Measurements from ENCODE around the gene KIRREL1.
"Not testable (repeated sequence)": the region's sequence is repeated elsewhere in the genome, so short reads cannot be mapped to it uniquely, and the experiment has no call there.

The KIRREL1 gene

DNA sequence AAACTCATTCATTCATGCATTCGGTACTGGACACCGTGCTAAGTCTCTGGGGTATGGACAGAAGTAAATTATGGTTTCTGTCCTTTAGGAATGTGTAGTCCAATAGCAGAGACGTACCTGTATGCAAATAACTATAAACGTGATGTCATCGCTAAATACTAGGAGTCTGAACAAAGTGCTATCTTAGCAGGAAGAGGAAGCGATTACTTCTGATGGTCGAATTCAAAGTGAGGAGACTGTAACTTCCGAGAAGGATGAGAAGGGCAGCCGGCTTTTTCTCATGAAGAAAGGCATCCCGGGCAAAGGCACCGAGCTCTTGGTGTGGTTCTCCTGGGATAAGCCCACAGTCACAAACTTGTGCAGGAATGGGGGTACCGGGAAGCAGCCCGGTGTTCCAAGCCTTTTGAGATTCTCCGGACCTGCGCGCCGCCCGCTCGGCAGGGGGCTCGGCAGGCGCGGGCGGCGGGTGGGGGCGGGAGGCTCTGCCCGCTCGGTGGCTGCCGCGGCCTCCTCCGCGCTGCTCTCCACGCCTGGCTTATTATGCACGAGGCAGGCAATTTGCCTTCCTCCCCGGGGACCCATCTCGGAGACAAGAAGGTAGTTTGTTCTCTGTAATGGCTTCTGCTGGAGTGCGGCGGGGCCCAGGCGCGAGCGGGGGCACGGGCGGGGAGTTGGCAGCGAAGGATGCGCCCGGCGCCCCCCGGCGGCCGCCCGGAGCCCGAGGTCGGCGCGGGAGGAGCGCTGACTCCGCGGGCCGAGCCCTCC lies 119.7 kb downstream of the KIRREL1 start:
- peak; percentile 62 for DNase-seq

GRCh38 chr1:158113759-158114127 lies 120.3 kb downstream of the KIRREL1 start:
- DNase-seq, result no peak

DNA sequence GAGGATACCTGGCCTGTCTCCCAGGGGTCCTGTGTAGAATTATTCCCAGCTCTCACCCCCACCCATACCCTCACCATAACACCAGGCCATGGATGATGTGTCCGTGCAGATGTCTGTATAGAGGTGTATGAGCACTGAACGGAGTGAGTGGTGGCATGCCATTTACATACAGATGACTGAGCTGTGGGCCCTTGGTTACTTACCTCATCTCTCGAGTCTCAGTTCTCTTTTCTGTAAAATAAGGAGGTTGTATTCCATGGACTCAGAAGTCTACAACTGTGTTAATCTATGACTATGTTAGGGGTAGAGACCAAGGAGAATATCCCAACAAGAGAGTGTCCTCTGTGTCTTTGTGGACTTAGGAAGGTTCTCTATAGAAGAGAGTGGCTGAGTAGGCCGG lies 121.7 kb downstream of the KIRREL1 start:
- no peak for DNase-seq

- DNase-seq, result no peak
Measured at GRCh38 chr1:158116311-158117167, 123.1 kb downstream of the KIRREL1 start.

DNA sequence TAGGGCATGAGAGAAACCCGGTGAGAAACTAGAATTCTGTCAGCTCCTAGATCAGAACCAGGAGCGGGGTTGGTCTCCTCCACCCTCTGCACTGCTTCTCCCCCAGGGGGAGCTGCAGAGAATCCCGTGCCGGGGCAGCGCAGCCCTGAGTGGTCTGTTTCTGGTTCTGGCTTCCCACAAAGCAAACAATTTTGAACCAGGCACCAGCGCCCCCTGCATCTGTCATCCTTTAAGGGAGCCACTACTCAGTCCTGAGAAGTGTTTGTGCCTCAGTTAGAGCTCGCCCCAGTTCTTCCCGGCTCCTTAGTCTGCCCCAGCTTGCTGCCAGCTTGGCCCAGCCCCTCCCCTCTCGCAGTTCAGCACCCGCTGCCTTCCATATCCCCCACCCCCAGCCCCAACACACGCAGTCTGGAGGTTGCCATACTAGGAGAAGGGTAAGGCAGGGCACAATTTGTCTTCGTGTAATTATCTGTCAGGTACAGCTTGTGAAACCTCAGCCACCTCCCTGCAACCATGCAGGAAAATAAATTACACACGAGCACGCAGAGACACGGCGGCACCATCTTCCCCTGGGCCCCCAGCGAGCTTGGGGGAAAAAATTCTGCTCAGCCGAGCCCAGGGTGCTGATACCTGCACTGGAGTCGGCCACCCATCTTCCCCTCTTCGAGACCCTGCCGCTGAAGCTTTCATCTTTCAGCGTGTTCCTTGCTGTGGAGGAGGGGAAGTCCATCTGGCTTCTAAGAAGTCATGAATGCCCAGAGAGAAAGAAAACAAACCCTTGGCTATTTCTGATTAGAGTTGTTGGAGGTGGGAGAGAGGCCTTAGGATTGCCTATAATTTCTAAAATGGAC lies 124.6 kb downstream of the KIRREL1 start:
- peak; percentile 55 for DNase-seq

- no peak for DNase-seq
Measured at GRCh38 chr1:158118713-158119402, 125.4 kb downstream of the KIRREL1 start.

DNA sequence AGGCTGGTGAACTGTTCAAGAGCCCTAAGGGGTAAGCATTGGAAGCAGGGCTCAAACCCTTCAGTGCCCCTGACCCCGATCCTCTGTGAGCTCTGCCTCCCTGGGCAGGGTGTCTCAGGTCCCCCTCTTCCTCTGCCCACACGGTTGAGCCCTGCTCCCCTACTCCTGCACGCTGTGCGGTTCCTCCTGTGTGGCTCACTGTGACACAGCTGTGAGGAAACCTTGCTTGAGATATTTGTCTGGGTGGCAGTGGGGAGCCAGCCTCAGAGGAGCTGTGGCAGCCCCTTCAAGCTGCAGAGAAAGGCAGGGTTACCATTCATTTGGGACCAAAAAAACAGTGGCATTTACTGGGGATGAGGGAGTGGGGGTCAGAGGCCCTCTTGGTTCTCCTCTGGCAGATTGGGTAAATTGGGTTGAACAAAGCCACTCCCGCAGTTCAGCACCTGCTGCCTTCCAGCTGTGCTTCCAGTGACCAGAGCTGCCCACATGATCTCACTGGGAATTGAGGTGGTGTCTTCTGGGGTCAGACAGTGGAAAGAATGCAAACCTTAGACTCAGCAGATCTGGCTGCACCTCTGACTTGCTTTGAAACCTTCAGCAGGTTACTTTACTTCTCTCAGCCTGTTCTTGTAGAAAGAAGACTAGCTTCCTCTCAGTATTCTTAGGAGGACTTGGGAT lies 126.7 kb downstream of the KIRREL1 start:
- DNase-seq, result no peak

DNA sequence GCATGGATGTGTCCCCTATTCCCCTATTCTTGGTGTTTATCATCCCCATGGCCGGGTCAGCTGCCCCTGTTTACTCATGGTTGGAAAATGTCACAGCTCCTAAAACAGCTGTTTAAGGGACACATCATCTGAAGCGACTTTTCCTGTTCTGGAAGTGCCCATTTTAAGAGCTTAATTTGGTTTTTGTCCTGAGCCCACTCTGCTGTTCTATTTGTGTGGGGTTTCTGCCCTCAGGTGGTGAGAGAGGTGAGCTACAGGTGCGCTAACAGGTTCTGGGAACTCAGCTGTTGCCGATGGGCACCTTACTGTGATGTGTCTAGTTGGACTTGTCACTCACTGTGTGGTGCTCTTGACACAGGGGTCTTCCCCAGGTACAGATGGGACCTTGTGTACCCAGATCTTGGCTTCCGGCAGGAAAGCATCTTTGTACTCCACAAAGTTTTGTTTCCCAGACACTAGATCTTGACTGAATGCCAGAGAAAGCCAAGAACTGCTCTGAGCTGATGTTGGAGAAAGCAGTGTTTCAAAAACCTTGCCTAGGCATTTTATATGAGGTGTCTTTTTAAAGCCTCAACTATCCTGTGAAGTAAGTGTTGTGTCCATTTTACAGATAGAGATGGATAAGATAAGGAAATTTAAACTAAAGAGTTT lies 128.3 kb downstream of the KIRREL1 start:
- DNase-seq, result peak; percentile 47

GRCh38 chr1:158122833-158123388 lies 129.5 kb downstream of the KIRREL1 start:
- no peak for DNase-seq

- DNase-seq, result no peak
Measured at GRCh38 chr1:158124034-158124433, 130.6 kb downstream of the KIRREL1 start.

- peak; percentile 92 for DNase-seq
Measured at GRCh38 chr1:158124999-158125398, 131.6 kb downstream of the KIRREL1 start.

GRCh38 chr1:158126425-158126824 lies 133.0 kb downstream of the KIRREL1 start:
- DNase-seq, result no peak

DNA sequence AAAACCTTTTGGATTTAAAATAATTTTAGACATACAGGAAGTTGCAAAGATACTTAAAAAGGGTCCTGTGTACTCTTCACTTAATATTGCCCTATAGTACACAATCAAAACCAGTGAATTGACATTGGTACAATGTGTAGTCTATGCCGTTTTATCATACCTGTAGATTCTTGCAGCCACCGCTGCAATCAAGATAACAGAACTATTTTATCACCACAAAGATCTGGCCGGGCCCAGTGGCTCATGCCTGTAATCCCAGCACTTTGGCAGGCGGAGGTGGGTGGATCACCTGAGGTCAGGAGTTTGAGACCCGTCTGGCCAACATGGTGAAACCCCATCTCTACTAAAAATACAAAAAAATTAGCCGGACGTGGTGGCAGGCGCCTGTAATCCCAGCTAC lies 135.1 kb downstream of the KIRREL1 start:
- not testable (repeated sequence) for DNase-seq

- DNase-seq, result no peak
Measured at GRCh38 chr1:158131217-158131616, 137.8 kb downstream of the KIRREL1 start.

GRCh38 chr1:158140764-158141192 lies 147.3 kb downstream of the KIRREL1 start:
- DNase-seq, result no peak

- DNase-seq, result peak; percentile 57
Measured at GRCh38 chr1:158145173-158145719, 151.8 kb downstream of the KIRREL1 start.

- no peak for DNase-seq
Measured at GRCh38 chr1:158146165-158146564, 152.7 kb downstream of the KIRREL1 start.

GRCh38 chr1:158146739-158147138 lies 153.3 kb downstream of the KIRREL1 start:
- DNase-seq, result no peak

- DNase-seq, result no peak
Measured at GRCh38 chr1:158147401-158147800, 154.0 kb downstream of the KIRREL1 start.

- DNase-seq, result no peak
Measured at GRCh38 chr1:158147869-158148268, 154.4 kb downstream of the KIRREL1 start.

GRCh38 chr1:158148468-158148867 lies 155.0 kb downstream of the KIRREL1 start:
- no peak for DNase-seq

Measured in right hindlimb (tissue), 1 donor.